GM23248 (cell line): ENCODE measurements around the gene ATP5PF. TPM values are rescaled to one million over a fixed set of nuclear protein-coding genes. Genes with fewer than 3 reads are reported as not detected.

Experiments used
- DNase-seq: peaks from one replicate; pipeline ENCODE4 v3.0.0-alpha.2; 2015
- H2AFZ ChIP-seq: fragments of 200-600 bp; sonication (generic); 2 replicates; pipeline ENCODE4 v1.6.1; 2016; ENCODE audit warnings: antibody characterized with exemption
- H3F3A ChIP-seq: fragments of 200-600 bp; sonication (generic); 2 replicates; pipeline ENCODE4 v1.6.1; 2016; ENCODE audit warnings: mild to moderate bottlenecking, antibody characterized with exemption, mixed run types; ENCODE audit not compliant: insufficient read depth
- H3K27ac ChIP-seq: fragments of 200-600 bp; sonication (generic); 2 replicates; pipeline ENCODE4 v1.5.1; 2016; ENCODE audit warnings: mild to moderate bottlenecking
- H3K27me3 ChIP-seq: fragments of 200-600 bp; sonication (generic); replicated peaks from 2 replicates; pipeline ENCODE4 v1.6.1; 2016; ENCODE audit warnings: mild to moderate bottlenecking; ENCODE audit not compliant: insufficient read depth
- H3K36me3 ChIP-seq: fragments of 200-600 bp; sonication (generic); 2 replicates; pipeline ENCODE4 v1.6.1; 2016; ENCODE audit warnings: low read depth, mild to moderate bottlenecking
- H3K4me1 ChIP-seq: fragments of 200-600 bp; sonication (generic); 2 replicates; pipeline ENCODE4 v1.6.1; 2016; ENCODE audit warnings: mild to moderate bottlenecking; ENCODE audit not compliant: insufficient read depth
- H3K4me2 ChIP-seq: fragments of 200-600 bp; sonication (generic); one replicate; pipeline ENCODE4 v1.6.1; 2016; ENCODE audit warnings: mild to moderate bottlenecking; ENCODE audit not compliant: unreplicated experiment
- H3K4me3 ChIP-seq: fragments of 200-600 bp; sonication (generic); 2 replicates; pipeline ENCODE4 v1.5.1; 2016; ENCODE audit warnings: mild to moderate bottlenecking
- H3K79me2 ChIP-seq: fragments of 200-600 bp; sonication (generic); 2 replicates; pipeline ENCODE4 v1.6.1; 2016; ENCODE audit warnings: mild to moderate bottlenecking; ENCODE audit not compliant: insufficient read depth
- H3K9ac ChIP-seq: fragments of 200-600 bp; sonication (generic); 2 replicates; pipeline ENCODE4 v1.6.1; 2016; ENCODE audit warnings: mild to moderate bottlenecking
- H3K9me2 ChIP-seq: fragments of 200-600 bp; sonication (generic); 2 replicates; pipeline ENCODE4 v1.6.1; 2016; ENCODE audit warnings: mixed run types, mild to moderate bottlenecking, moderate library complexity; ENCODE audit not compliant: insufficient read depth
- H3K9me3 ChIP-seq: fragments of 200-600 bp; sonication (generic); one replicate; pipeline ENCODE4 v1.6.1; 2017; ENCODE audit warnings: low read depth
- H4K20me1 ChIP-seq: fragments of 200-600 bp; sonication (generic); 2 replicates; pipeline ENCODE4 v1.6.0; 2016; ENCODE audit not compliant: insufficient read depth
- EZH2 ChIP-seq: fragments of 200-600 bp; sonication (generic); IDR thresholded peaks from 2 replicates; pipeline ENCODE4 v1.6.1; 2018; ENCODE audit warnings: antibody characterized with exemption, mild to moderate bottlenecking; ENCODE audit not compliant: insufficient read depth, poor library complexity, severe bottlenecking
- EZH2phosphoT487 ChIP-seq: fragments of 200-600 bp; sonication (generic); IDR thresholded peaks from 2 replicates; pipeline ENCODE4 v1.6.1; 2018; ENCODE audit warnings: antibody characterized with exemption, moderate library complexity, mild to moderate bottlenecking, low read depth; ENCODE audit not compliant: insufficient read depth
- in situ Hi-C: fragments of 300-500 bp; cut with MboI; formaldehyde crosslinking; loops from 2 replicates; pipeline ENCODE4 v1.15.0; 2020
- polyA plus RNA-seq: library from polyadenylated mRNA; unstranded; fragments of >200 nt; fragmentation: Nextera tagmentation; extraction: Ambion mirVana; gene quantifications from 2 replicates; pipeline ENCODE4 v1.2.1, GENCODE V29; 2016
- total RNA-seq: library from RNA; depleted of rRNA; stranded (reverse); fragments of >200 nt; shearing (Covaris generic); gene quantifications from 2 replicates; pipeline ENCODE4 v1.2.3, GENCODE V29; 2014; rRNA removed

ATP5PF gene
- total and polyA plus RNA-seq, 2 experiments from 2014 or later = 59.3 to 376 TPM

DNA sequence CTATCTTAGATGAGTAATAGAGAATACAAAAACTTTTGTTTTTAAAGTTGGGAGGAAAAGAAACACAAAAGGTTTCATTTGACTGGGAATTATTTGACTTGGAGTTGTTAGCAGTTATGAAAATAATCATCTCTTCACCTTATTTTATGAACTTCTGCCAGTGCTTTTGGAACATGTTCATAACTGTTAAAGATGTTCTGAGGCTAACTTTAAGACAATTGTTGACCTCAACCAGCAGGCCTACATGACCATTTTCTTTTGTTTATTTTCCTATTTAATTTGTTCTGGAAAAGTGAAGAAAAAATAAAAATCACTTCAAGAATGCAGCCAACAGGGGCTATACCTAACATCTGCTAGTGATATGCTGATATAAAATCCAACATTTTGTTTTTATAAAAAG lies 58.3 kb downstream of the ATP5PF start:
- TF ChIP-seq EZH2phosphoT487 = no peak
- TF ChIP-seq EZH2 = no peak
- Histone ChIP-seq H3K27ac (no peak overlapping the region), H2AFZ (no peak overlapping the region), H3K79me2 (no peaks in the 10 kb centered on the region), H4K20me1 (no peaks in the 10 kb centered on the region), H3K27me3 (no peaks in the 10 kb centered on the region), H3K4me1 (no peaks in the 10 kb centered on the region), H3K36me3 (no peaks in the 10 kb centered on the region), H3K9ac (no peak overlapping the region), H3K4me2 (no peak overlapping the region), H3K9me2 (no peaks in the 10 kb centered on the region), H3K4me3 (no peak overlapping the region), H3K9me3 (no peaks in the 10 kb centered on the region), H3F3A (no peaks in the 10 kb centered on the region)
- DNase-seq = no peak
- in situ Hi-C loops = no loop called here

Other genes with a start within 250 kb of the ATP5PF start
- 24.4 and 26.1 TPM in 2 replicates for gene MRPL39, start 127.4 kb downstream of the ATP5PF start, total RNA-seq
- gene MRPL39, start 127.4 kb downstream of the ATP5PF start, polyA plus RNA-seq = 50.5 and 50.7 TPM in 2 replicates
- gene JAM2, start 95.6 kb downstream of the ATP5PF start, total RNA-seq = 0.13 and 1.9 TPM in 2 replicates
- gene JAM2, start 95.6 kb downstream of the ATP5PF start, polyA plus RNA-seq = 1.9 TPM in 2 replicates
- gene GABPA, start 68 bp upstream of the ATP5PF start, total RNA-seq = 23.4 and 24.4 TPM in 2 replicates
- 14.8 and 17.6 TPM in 2 replicates for gene GABPA, start 68 bp upstream of the ATP5PF start, polyA plus RNA-seq